Central memory CD8-positive, alpha-beta T cell (primary cell): ENCODE data around the gene SCUBE1.

Experiments used
- ATAC-seq: fragments of 150-1000 bp; cut with Tn5 transposase; replicated peaks from 2 replicates; pipeline ENCODE4 v1.10.0; 2022; ENCODE audit warnings: mild to moderate bottlenecking, moderate FRiP score, moderate number of reproducible peaks; ENCODE audit not compliant: poor library complexity, severe bottlenecking; ENCODE audit errors: extremely low read depth
- DNase-seq, 2 donors: peaks; one replicate each; pipeline ENCODE4 v3.0.0; 2021; ENCODE audit warnings: low spot score in 2 of 2
- H3K27ac Mint-ChIP-seq: one replicate; pipeline ENCODE4 v1.8.0; 2022; ENCODE audit warnings: low read depth, mild to moderate bottlenecking, moderate library complexity, mixed read lengths
- H3K27me3 Mint-ChIP-seq: one replicate; pipeline ENCODE4 v1.8.0; 2022; ENCODE audit warnings: mixed read lengths
- H3K36me3 Mint-ChIP-seq: one replicate; pipeline ENCODE4 v1.8.0; 2022; ENCODE audit warnings: mild to moderate bottlenecking, moderate library complexity, mixed read lengths; ENCODE audit not compliant: insufficient read depth
- H3K4me1 Mint-ChIP-seq: one replicate; pipeline ENCODE4 v1.8.0; 2022; ENCODE audit warnings: mixed read lengths
- H3K4me3 Mint-ChIP-seq: one replicate; pipeline ENCODE4 v1.8.0; 2022; ENCODE audit warnings: mild to moderate bottlenecking, moderate library complexity, mixed read lengths
- H3K9me3 Mint-ChIP-seq: one replicate; pipeline ENCODE4 v1.8.0; 2022; ENCODE audit warnings: mixed read lengths

Gene SCUBE1

DNA sequence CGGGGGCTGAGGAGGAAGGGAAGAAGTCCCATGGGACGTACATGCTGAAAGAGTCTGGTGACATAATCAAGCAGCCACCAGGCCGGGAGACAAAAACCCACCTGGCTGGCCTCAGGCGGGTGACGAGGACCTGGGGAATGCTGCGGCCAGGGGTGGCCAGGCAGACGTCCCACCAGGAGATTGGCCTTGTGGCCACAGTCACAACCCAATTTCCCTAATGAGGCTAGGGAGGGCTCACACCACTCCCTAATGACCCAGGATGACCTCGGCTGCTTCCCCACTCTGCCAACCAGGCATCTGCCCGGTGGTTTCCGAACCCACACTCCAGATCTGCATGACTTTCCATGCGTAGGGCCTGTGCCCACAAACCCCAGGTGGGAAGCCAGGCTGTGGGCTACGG, 66.9 kb downstream of the SCUBE1 start:
- no peak for DNase-seq
- peaks cover 2% of the 10 kb centered on the region for H3K36me3 Mint-ChIP-seq
- peak overlapping the region; percentile 17 for H3K27ac Mint-ChIP-seq
- no peaks in the 10 kb centered on the region for H3K27me3 Mint-ChIP-seq
- H3K9me3 Mint-ChIP-seq: no peaks in the 10 kb centered on the region
- no peak overlapping the region for H3K4me3 Mint-ChIP-seq
- no peak for ATAC-seq
- H3K4me1 Mint-ChIP-seq: peaks cover 7% of the 10 kb centered on the region

DNA sequence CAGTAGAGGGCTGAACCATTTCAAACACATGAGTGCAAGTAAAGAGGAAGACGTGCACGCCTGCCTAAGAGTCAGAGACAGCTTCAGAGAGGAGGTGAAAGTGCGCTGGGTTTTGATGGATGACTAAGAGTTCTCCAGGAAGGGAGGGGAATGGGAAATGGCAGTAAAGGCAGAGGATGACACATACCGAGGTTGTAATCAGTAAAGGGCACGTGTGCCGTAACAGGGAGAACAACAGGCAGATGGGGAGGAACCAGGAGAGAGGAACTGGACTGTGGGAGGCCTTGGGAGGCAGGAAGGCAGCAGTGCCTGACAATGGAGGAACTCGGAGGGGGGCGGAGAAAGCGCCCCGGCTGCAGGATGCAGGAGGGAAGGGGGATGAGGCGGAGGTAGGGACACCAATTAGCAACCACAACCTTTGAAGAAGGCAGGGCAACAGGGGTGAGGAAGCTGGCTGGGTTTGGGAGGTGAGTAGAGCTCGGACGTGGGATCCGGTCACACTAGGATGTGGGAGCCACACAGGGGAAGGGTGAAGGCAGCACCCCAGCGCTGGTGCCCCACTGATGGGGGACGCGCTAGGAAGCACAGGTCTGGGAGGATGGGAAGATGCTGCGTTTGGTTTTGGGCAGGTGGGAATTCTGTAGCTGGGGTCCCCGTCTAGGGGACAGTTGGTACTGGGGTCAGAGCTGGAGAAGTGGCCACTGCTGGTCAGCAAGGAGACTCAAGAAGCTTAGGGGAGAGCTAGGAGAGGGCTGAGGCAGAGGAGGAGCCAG, 67.4 kb downstream of the SCUBE1 start:
- ATAC-seq (no peak), DNase-seq (no peak)
- no peaks in the 10 kb centered on the region for H3K27me3 Mint-ChIP-seq
- H3K4me3 Mint-ChIP-seq: no peak overlapping the region
- peak overlapping the region; percentile 17 for H3K27ac Mint-ChIP-seq
- H3K9me3 Mint-ChIP-seq: no peaks in the 10 kb centered on the region
- peaks cover 6% of the 10 kb centered on the region for H3K4me1 Mint-ChIP-seq
- H3K36me3 Mint-ChIP-seq: peaks cover 2% of the 10 kb centered on the region

DNA sequence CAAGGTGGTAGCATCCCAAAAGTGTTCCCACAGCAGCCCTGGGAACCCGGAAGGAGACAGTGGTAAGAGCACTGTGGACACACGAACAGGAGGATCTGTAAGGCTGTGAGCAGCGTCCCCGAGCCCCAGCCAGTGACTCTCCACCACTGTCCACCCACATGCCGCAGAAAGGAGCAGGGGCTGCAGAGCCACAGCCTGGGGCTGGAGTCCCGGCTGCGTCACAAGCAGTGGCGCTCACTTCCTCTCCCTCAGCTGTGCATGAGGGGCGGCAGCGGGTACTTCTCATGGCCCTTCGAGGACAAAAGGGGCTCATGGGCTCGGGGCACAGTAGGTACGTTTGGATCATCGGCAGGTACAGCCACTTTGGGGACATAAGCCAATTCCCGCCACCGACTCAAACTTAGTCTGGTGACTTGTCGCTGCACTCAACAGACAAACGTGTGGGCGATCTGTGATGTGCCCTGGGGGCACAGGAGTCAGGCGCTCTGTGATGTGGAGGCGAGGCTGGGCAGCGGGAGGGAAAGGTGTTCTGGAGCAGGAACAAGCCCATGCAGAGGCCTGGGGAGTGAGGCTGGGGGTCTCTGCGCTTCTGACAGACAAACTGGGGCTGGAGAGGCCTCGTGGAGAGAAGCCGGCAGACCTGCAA, 68.5 kb downstream of the SCUBE1 start:
- no peaks in the 10 kb centered on the region for H3K9me3 Mint-ChIP-seq
- H3K4me1 Mint-ChIP-seq: peaks cover 6% of the 10 kb centered on the region
- H3K36me3 Mint-ChIP-seq: peaks cover 2% of the 10 kb centered on the region
- no peak overlapping the region for H3K27ac Mint-ChIP-seq
- no peak overlapping the region for H3K4me3 Mint-ChIP-seq
- no peak for ATAC-seq
- DNase-seq: no peak
- no peaks in the 10 kb centered on the region for H3K27me3 Mint-ChIP-seq

DNA sequence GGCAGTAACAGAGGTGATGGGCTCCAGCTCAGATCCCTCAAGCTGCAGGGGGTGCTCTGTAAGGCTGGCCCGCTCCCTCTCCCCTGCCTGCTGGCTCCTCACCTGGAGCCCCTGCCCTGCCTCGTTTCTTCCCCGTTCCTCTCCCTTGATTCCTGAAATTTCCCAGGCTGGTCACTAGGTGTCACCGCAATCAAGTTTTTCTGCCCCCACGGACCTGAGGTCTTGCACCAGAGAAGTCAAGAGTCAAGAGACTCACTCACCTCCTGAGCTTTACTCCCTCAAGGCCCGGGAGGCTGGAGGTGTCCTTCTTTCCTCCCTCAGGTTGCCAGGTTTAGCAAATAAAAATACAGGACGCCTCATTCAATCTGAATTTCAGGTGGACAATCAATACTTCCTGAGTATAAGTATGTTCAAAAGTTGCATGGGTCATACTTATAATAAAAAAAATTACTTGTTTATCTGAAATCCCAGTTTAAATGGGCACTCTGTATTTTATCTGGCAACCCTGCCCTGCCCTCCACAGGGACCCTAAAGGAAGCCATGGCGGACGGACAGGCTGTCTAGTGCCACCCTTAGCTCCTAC, 69.2 kb downstream of the SCUBE1 start:
- DNase-seq (peak; percentile 19 to 25), ATAC-seq (peak; percentile 32)
- Mint-ChIP-seq H3K4me3 (no peak overlapping the region), H3K4me1 (peaks cover 6% of the 10 kb centered on the region), H3K27ac (no peak overlapping the region), H3K9me3 (no peaks in the 10 kb centered on the region), H3K27me3 (no peaks in the 10 kb centered on the region), H3K36me3 (peaks cover 2% of the 10 kb centered on the region)

DNA sequence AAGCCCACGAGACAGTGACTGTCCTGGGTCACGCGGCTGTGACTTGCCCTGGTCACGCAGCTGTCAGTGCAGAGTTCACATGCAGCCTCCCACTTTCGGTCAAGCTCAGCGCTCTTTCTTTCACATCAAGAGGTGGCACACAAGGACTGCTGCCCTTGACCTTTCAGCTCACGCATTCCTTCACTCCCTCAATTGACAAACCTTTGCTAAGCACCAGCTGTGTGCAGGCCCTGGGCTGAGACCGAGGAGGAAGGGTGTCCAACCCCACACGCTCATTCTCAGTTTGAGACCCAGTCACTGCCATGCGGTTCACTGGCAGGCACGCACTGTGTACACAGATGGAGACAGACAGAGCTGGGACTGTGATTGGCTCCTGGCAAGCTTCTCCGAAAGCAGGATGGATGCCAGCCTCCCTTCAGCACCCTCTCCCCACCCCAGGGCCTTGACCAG, 70.3 kb downstream of the SCUBE1 start:
- H3K27me3 Mint-ChIP-seq: no peaks in the 10 kb centered on the region
- DNase-seq: no peak
- H3K36me3 Mint-ChIP-seq: peaks cover 2% of the 10 kb centered on the region
- no peaks in the 10 kb centered on the region for H3K9me3 Mint-ChIP-seq
- no peak overlapping the region for H3K4me3 Mint-ChIP-seq
- peaks cover 6% of the 10 kb centered on the region for H3K4me1 Mint-ChIP-seq
- no peak overlapping the region for H3K27ac Mint-ChIP-seq
- ATAC-seq: no peak

DNA sequence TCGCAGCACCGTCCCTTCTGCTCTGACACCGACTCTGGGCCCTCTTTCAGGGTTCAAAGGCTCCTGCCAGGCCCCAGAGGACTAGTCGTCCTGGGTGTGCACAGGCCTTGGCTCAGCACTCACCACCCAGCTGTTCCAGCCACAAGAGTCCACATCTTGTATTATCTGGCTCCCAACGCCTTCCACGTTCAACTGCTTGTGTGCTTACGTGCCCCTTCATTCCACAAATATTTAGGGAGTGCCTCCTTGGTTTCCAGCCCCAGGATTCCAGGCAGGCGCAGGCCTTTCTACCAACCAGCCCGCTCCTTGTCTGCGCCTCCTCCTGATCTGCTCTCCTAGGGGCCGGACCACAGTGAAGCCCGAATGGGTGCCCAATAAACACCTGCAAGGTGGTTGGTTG, 70.9 kb downstream of the SCUBE1 start:
- no peaks in the 10 kb centered on the region for H3K9me3 Mint-ChIP-seq
- peaks cover 2% of the 10 kb centered on the region for H3K36me3 Mint-ChIP-seq
- DNase-seq (no peak), ATAC-seq (no peak)
- H3K27ac Mint-ChIP-seq: no peak overlapping the region
- no peaks in the 10 kb centered on the region for H3K27me3 Mint-ChIP-seq
- H3K4me3 Mint-ChIP-seq: no peak overlapping the region
- H3K4me1 Mint-ChIP-seq: peaks cover 6% of the 10 kb centered on the region

DNA sequence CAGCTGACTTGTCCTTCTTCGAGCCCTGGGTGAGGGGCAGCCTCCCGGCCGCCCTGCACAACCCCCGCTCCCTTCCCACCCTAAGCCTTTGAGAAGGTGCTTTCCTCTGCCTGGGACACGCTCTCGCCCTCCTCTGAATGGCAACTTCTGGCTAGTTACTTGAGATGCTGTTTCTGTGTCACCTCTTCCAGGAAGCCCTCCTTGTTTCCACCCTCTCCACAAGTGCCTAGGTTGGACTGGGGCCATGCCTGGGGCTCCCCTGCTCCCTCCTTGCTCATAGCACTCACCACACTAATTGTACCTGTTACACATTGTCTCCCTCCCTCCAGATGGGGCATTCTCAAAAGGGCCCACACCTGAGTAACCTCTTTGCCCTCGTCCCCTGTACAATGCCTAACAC, 72.2 kb downstream of the SCUBE1 start:
- no peak for DNase-seq
- Mint-ChIP-seq H3K27ac (no peak overlapping the region), H3K4me3 (no peak overlapping the region), H3K9me3 (no peaks in the 10 kb centered on the region), H3K36me3 (peaks cover 2% of the 10 kb centered on the region), H3K27me3 (no peaks in the 10 kb centered on the region), H3K4me1 (peaks cover 6% of the 10 kb centered on the region)
- ATAC-seq: no peak

DNA sequence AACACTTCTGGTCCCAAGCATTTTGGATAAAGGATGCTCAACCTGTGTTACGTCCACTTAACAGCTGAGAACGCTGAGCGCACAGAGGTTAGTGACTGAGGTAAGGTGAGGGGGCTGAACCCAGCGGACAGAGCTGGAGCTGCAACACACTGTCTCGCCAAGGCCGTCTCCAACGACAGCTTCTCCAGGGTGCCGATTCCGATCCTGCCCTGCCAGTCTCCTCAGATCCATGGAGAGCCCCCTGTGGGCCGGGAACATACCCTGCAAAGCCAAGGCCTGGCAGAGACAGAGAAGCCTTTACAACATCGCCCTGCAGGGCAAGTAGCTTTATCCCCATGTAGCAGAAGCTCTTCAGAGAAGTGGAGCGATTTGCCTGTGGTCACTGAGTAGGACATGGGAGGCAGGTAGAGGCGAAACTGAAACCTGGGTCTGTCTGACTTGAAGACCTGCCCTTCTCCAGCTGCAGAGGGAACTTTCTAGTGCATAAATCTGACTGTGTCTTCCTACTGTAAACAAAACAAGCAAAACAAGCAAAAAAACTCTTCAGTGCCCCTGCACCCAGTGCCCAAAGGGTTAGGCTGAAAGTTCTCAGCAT, 72.8 kb downstream of the SCUBE1 start:
- ATAC-seq (no peak), DNase-seq (no peak)
- H3K36me3 Mint-ChIP-seq: peaks cover 2% of the 10 kb centered on the region
- H3K4me3 Mint-ChIP-seq: no peak overlapping the region
- H3K9me3 Mint-ChIP-seq: no peaks in the 10 kb centered on the region
- no peak overlapping the region for H3K27ac Mint-ChIP-seq
- peaks cover 7% of the 10 kb centered on the region for H3K4me1 Mint-ChIP-seq
- H3K27me3 Mint-ChIP-seq: no peaks in the 10 kb centered on the region

DNA sequence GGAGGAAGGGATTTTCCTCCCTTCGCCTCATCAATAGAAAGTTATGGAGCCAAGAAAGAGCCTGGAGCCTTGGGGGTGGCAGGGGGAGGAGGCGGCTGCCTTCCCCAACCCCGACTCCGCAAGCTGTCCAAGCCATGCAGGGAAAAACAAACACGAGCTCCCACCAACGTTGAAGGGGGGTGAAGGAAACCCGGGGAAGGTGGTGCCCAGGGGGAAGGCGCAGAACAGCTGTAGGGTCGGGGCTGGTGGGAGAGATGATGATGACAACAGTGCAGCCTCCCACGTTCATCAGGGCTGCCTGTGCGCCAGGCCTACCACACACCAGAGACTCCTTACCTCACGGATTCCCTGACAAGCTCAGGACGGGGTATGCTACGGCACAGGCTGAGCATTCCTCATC, 73.5 kb downstream of the SCUBE1 start:
- H3K4me1 Mint-ChIP-seq: peaks cover 15% of the 10 kb centered on the region
- H3K36me3 Mint-ChIP-seq: no peaks in the 10 kb centered on the region
- no peaks in the 10 kb centered on the region for H3K9me3 Mint-ChIP-seq
- H3K27me3 Mint-ChIP-seq: no peaks in the 10 kb centered on the region
- H3K27ac Mint-ChIP-seq: no peak overlapping the region
- ATAC-seq (no peak), DNase-seq (no peak)
- no peak overlapping the region for H3K4me3 Mint-ChIP-seq

DNA sequence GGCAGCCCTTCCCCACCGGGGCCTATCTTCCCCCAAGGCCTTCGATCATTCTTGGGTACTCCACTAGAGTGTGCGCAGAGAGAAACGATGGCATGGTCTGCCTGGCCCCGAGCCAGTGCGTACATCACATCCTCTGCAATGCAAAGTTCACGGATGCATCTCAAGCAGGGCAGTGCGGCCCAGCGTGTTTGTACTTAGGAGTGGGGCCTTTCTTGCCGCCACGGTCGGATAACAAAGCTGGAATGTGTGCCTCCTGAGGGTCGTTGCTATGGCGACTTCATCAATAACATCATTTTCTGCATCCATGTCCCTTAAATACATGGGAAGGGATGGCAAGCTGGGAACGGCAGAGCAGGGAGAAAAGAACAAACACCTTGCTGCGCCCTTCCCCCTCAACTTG, 73.9 kb downstream of the SCUBE1 start:
- no peak overlapping the region for H3K27ac Mint-ChIP-seq
- ATAC-seq: no peak
- H3K4me1 Mint-ChIP-seq: peaks cover 19% of the 10 kb centered on the region

DNA sequence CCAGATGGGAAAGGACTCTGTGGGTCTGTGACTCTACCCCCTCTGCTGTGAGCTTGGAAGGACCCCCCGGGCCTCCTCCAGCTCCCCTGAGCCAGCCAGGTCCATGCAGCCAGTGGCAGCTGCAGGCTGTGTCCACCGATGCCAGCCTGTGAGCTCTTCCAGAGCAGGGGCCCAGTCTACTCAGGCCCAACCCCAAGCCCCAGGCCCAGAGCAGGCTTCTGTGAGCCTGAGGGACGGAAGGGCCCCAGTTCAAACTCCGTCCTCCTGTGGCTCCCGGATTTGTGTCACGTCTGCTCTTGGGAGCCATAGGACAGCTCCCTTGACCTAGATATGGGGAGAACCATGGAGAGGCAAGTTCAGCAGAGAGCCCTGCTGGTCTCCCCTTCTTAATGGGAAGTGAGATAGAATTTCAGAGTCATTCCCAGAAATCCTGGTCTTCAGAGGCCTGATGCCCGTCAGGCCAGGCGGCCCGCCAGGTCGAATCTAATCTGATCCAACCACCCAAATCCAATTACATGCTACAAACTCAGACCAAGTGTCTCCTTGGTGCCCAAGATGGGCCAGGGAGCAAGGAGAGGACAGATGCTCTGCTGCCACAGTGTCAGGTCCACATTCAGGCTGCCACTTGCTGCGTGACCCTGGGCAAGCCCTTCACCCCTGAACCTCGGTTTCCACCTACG, 75.1 kb downstream of the SCUBE1 start:
- Mint-ChIP-seq H3K4me1 (peaks cover 24% of the 10 kb centered on the region), H3K27me3 (no peaks in the 10 kb centered on the region), H3K36me3 (peaks cover 7% of the 10 kb centered on the region), H3K9me3 (no peaks in the 10 kb centered on the region), H3K27ac (no peak overlapping the region), H3K4me3 (no peak overlapping the region)
- DNase-seq (no peak), ATAC-seq (no peak)

More for the DNA sequence above, 73.9 kb downstream of the SCUBE1 start:
- H3K4me3 Mint-ChIP-seq: no peak overlapping the region
- H3K27me3 Mint-ChIP-seq: no peaks in the 10 kb centered on the region
- H3K9me3 Mint-ChIP-seq: no peaks in the 10 kb centered on the region
- no peak for DNase-seq
- H3K36me3 Mint-ChIP-seq: no peaks in the 10 kb centered on the region

DNA sequence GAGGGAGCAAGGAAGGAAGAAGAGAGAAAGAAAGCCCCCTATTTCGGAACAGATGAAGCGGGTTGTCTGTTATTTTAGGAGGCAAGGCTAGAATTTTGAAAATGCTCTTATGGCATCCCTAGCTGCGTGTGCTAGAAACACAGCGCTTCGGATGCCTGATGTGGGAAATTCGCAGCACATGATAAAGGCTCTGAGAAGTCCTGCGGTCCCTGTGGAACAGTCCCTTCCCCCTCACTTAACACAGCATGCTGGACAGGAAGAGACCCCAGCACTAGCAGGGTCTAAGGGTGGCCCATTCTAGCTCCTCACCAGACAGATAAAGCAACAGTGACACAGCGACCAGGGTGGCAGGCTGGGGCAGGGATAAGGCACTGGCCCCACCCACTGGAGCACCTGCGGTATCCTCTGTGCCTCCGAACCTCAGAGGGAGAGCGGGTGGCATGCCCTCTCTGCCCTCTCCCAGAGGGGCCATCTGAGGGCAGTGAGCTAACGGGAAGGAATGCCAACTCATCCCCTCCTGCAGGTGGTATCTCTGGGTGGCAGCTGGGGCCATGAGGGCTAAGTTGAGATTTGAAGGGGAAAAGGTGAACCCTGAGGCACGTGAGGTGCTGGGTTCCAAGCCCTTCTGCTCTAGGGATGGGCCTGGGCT, 75.7 kb downstream of the SCUBE1 start:
- H3K27ac Mint-ChIP-seq: no peak overlapping the region
- peaks cover 7% of the 10 kb centered on the region for H3K36me3 Mint-ChIP-seq
- no peak for DNase-seq
- H3K4me3 Mint-ChIP-seq: no peak overlapping the region
- ATAC-seq: no peak
- peaks cover 31% of the 10 kb centered on the region for H3K4me1 Mint-ChIP-seq
- H3K9me3 Mint-ChIP-seq: no peaks in the 10 kb centered on the region
- no peaks in the 10 kb centered on the region for H3K27me3 Mint-ChIP-seq
